Liver (tissue), 3 donors: ENCODE results near the gene PRMT7.

Experiments used
- CTCF ChIP-seq: fragments of 150-350 bp; IDR thresholded peaks from 2 replicates; pipeline ENCODE4 v1.5.1; 2017; ENCODE audit warnings: improper control_type of control experiment, low read depth, low read length; ENCODE audit not compliant: missing input control
- EGR1 ChIP-seq, 2 donors: IDR thresholded peaks; 2 replicates each; pipeline ENCODE4 v1.6.1; 2016 to 2018; ENCODE audit warnings: antibody characterized with exemption in 2 of 2, low read depth in 2 of 2
- GABPA ChIP-seq, 2 donors: IDR thresholded peaks in 1 of 2; conservative IDR thresholded peaks in 1 of 2; 2 replicates each; pipeline ENCODE4 v1.6.1; 2016; ENCODE audit warnings: antibody characterized with exemption in 2 of 2, mild to moderate bottlenecking in 1 of 2, moderate library complexity in 1 of 2
- RAD21 ChIP-seq, 2 donors: IDR thresholded peaks; 2 replicates each; pipeline ENCODE4 v1.6.1; 2016; ENCODE audit warnings: antibody characterized with exemption in 2 of 2, mild to moderate bottlenecking in 2 of 2
- SP1 ChIP-seq: IDR thresholded peaks from 2 replicates; pipeline ENCODE4 v1.6.1; 2018; ENCODE audit warnings: antibody characterized with exemption, mild to moderate bottlenecking
- TAF1 ChIP-seq: conservative IDR thresholded peaks from 2 replicates; pipeline ENCODE4 v1.6.1; 2016; ENCODE audit warnings: antibody characterized with exemption, mild to moderate bottlenecking
- TF ChIP-seq, protein P1 (sequence below): IDR thresholded peaks from 2 replicates; pipeline ENCODE4 v1.6.1; 2016; ENCODE audit warnings: antibody characterized with exemption, mild to moderate bottlenecking
- donor health status: healthy.
- donor health status: healthy.

GRCh38 chr16:68281368-68282063, 29.3 kb upstream of the PRMT7 start:
- TF ChIP-seq SP1, result no peak
- TF ChIP-seq RAD21 (IDR thresholded peaks at IDR 0.05), result no peak
- no peak for TF ChIP-seq EGR1 (IDR thresholded peaks at IDR 0.05; ENCODE audit: low read depth in 2 of 2)
- no peak for TF ChIP-seq CTCF
- no peak for TF ChIP-seq GABPA (IDR thresholded peaks at IDR 0.05 in 1 of 2, conservative IDR thresholded peaks at IDR 0.05 in 1 of 2)
- TF ChIP-seq, protein P1, sequence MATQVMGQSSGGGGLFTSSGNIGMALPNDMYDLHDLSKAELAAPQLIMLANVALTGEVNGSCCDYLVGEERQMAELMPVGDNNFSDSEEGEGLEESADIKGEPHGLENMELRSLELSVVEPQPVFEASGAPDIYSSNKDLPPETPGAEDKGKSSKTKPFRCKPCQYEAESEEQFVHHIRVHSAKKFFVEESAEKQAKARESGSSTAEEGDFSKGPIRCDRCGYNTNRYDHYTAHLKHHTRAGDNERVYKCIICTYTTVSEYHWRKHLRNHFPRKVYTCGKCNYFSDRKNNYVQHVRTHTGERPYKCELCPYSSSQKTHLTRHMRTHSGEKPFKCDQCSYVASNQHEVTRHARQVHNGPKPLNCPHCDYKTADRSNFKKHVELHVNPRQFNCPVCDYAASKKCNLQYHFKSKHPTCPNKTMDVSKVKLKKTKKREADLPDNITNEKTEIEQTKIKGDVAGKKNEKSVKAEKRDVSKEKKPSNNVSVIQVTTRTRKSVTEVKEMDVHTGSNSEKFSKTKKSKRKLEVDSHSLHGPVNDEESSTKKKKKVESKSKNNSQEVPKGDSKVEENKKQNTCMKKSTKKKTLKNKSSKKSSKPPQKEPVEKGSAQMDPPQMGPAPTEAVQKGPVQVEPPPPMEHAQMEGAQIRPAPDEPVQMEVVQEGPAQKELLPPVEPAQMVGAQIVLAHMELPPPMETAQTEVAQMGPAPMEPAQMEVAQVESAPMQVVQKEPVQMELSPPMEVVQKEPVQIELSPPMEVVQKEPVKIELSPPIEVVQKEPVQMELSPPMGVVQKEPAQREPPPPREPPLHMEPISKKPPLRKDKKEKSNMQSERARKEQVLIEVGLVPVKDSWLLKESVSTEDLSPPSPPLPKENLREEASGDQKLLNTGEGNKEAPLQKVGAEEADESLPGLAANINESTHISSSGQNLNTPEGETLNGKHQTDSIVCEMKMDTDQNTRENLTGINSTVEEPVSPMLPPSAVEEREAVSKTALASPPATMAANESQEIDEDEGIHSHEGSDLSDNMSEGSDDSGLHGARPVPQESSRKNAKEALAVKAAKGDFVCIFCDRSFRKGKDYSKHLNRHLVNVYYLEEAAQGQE, result no peak
- no peak for TF ChIP-seq TAF1
